Activated CD4-positive, CD25-positive, alpha-beta regulatory T cell treated with anti-CD3 and anti-CD28 coated beads, Interleukin-2, amount 50 U/mL, for 72 hours (primary cell): ENCODE data around the gene LANCL1.
"Not testable (repeated sequence)": the region's sequence is repeated elsewhere in the genome, so short reads cannot be mapped to it uniquely, and the experiment has no call there.

Experiments used
- DNase-seq: peaks from one replicate; pipeline ENCODE4 v3.0.0; 2021

The LANCL1 gene

GRCh38 chr2:210458395-210458794 is 18.2 kb downstream of the LANCL1 start:
- DNase-seq: no peak

GRCh38 chr2:210456571-210456970 is 20.0 kb downstream of the LANCL1 start:
- DNase-seq: no peak

- DNase-seq: no peak
Observed at GRCh38 chr2:210454336-210454735, 22.2 kb downstream of the LANCL1 start.

- DNase-seq: no peak
Observed at GRCh38 chr2:210452194-210452593, 24.4 kb downstream of the LANCL1 start.

- DNase-seq: not testable (repeated sequence)
Observed at GRCh38 chr2:210450942-210451341, 25.6 kb downstream of the LANCL1 start.

GRCh38 chr2:210445732-210446131 is 30.8 kb downstream of the LANCL1 start:
- no peak for DNase-seq

- no peak for DNase-seq
Observed at GRCh38 chr2:210445116-210445707, 31.3 kb downstream of the LANCL1 start.

- DNase-seq: no peak
Observed at GRCh38 chr2:210443527-210443926, 33.0 kb downstream of the LANCL1 start.

- DNase-seq: no peak
Observed at GRCh38 chr2:210442878-210443277, 33.7 kb downstream of the LANCL1 start.

GRCh38 chr2:210442457-210442856 is 34.1 kb downstream of the LANCL1 start:
- no peak for DNase-seq

- DNase-seq: no peak
Observed at GRCh38 chr2:210440206-210440605, 36.4 kb downstream of the LANCL1 start.

- no peak for DNase-seq
Observed at GRCh38 chr2:210435439-210435838, 41.1 kb downstream of the LANCL1 start.

- no peak for DNase-seq
Observed at GRCh38 chr2:210432633-210433032, 43.9 kb downstream of the LANCL1 start.

GRCh38 chr2:210429403-210430137 is 47.0 kb downstream of the LANCL1 start:
- no peak for DNase-seq

GRCh38 chr2:210428393-210429179 is 48.0 kb downstream of the LANCL1 start:
- no peak for DNase-seq

GRCh38 chr2:210427309-210427708 is 49.2 kb downstream of the LANCL1 start:
- DNase-seq: not testable (repeated sequence)

- DNase-seq: no peak
Observed at GRCh38 chr2:210422366-210422765, 54.2 kb downstream of the LANCL1 start.

- no peak for DNase-seq
Observed at GRCh38 chr2:210421916-210422315, 54.6 kb downstream of the LANCL1 start.

GRCh38 chr2:210412660-210413059 is 63.9 kb downstream of the LANCL1 start:
- DNase-seq: no peak

- no peak for DNase-seq
Observed at GRCh38 chr2:210410542-210410941, 66.0 kb downstream of the LANCL1 start.

GRCh38 chr2:210399440-210400041 is 77.0 kb downstream of the LANCL1 start:
- no peak for DNase-seq

- DNase-seq: no peak
Observed at GRCh38 chr2:210392469-210392881, 84.1 kb downstream of the LANCL1 start.

- no peak for DNase-seq
Observed at GRCh38 chr2:210389856-210390255, 86.7 kb downstream of the LANCL1 start.
